Measurements from ENCODE around the gene BTN1A1.

- TF ChIP-seq CTCF (IDR thresholded peaks at IDR 0.05; ENCODE audit: low read length), result no peak
- TF ChIP-seq EZH2 (optimal IDR thresholded peaks at IDR 0.05; ENCODE audit: low read depth, low read length), result no peak
These were observed 24.0 kb upstream of the BTN1A1 start for GRCh38 chr6:26475823-26476729.

Data from MM.1S (cell line).